K562 (cell line): ENCODE data around the gene HPCAL1. TPM values are rescaled to one million over a fixed set of nuclear protein-coding genes. Genes with fewer than 3 reads are reported as not detected.

Experiments used
- EP400 ChIP-seq: fragments of 450-650 bp; IDR thresholded peaks from 2 replicates; pipeline ENCODE4 v1.6.1; 2017; ENCODE audit warnings: antibody characterized with exemption, mild to moderate bottlenecking, moderate library complexity
- KDM1A ChIP-seq, 2 experiments: fragments of 450-650 bp; IDR thresholded peaks; 2 replicates each; pipeline ENCODE4 v1.6.1; 2016; ENCODE audit warnings: mild to moderate bottlenecking in 2 of 2
- MECOM ChIP-seq: fragments of 250-450 bp; sonication (Bioruptor Pico); IDR thresholded peaks from 2 replicates; pipeline ENCODE4 v1.8.0; 2022; ENCODE audit warnings: inconsistent platforms
- RFX5 ChIP-seq: IDR thresholded peaks from 2 replicates; pipeline ENCODE4 v1.6.1; 2011; ENCODE audit warnings: low read depth, mild to moderate bottlenecking, improper control_type of control experiment, low read length
- RHOXF2B ChIP-seq: fragments of 250-450 bp; sonication (Bioruptor Pico); conservative IDR thresholded peaks from 2 replicates; pipeline ENCODE4 v1.5.1; 2021
- SNAPC5 ChIP-seq: fragments of 250-450 bp; sonication (Bioruptor Pico); IDR thresholded peaks from 2 replicates; pipeline ENCODE4 v1.8.0; 2021; ENCODE audit warnings: moderate library complexity, mild to moderate bottlenecking, inconsistent platforms
- SRSF7 ChIP-seq: fragments of 200-400 bp; formaldehyde crosslinking; optimal IDR thresholded peaks from 2 replicates; pipeline ENCODE3; 2017; ENCODE audit warnings: mild to moderate bottlenecking, low read depth, low read length
- TAF15 ChIP-seq: fragments of 200-400 bp; formaldehyde crosslinking; IDR thresholded peaks from 2 replicates; pipeline ENCODE4 v1.6.1; 2017; ENCODE audit warnings: mild to moderate bottlenecking, low read depth, low read length, moderate library complexity
- ZFP36 ChIP-seq: fragments of 150-350 bp; IDR thresholded peaks from 2 replicates; pipeline ENCODE4 v1.6.1; 2018; ENCODE audit warnings: low read length, low read depth; ENCODE audit not compliant: partially characterized antibody
- polyA plus RNA-seq, 8 experiments: library from polyadenylated mRNA; depleted of rRNA in 4 of 8; stranded (reverse) in 5 of 8; unstranded in 3 of 8; fragments of >200 nt; fragmentation: Nextera tagmentation in 2 of 8; fragmentation: Illumina TruSeq in 1 of 8; extraction: Ambion mirVana in 2 of 8; extraction: Trizol in 1 of 8; gene quantifications; 2 replicates each; pipeline versions ENCODE4 v1.2.1 to v1.2.3, GENCODE V29; 2011 to 2014; ENCODE audit warnings: inconsistent platforms in 1 of 8, missing spikeins in 1 of 8
- total RNA-seq, 7 experiments: library from RNA; depleted of rRNA in 6 of 7; stranded (reverse); fragments of >200 nt in 6 of 7; fragmentation: Illumina TruSeq in 2 of 7; extraction: Trizol in 2 of 7; gene quantifications; 2 replicates each; pipeline versions ENCODE4 v1.2.1 to v1.2.3, GENCODE V29; 2011 to 2021; ENCODE audit warnings: low replicate concordance in 1 of 7
- TF ChIP-seq, protein P1 (sequence below), 2 experiments: fragments of 450-650 bp in 1 of 2; sonication (generic) in 1 of 2; formaldehyde crosslinking in 1 of 2; IDR thresholded peaks; 2 replicates each; pipeline versions ENCODE4 v1.7.1 to v1.9.0; 2016 to 2022; ENCODE audit warnings: inconsistent platforms in 1 of 2, mild to moderate bottlenecking in 1 of 2, missing genetic modification reagents in 1 of 2
- TF ChIP-seq, protein P2 (sequence below): fragments of 450-650 bp; formaldehyde crosslinking; IDR thresholded peaks from 2 replicates; pipeline ENCODE4 v1.4.0; 2022; ENCODE audit warnings: mild to moderate bottlenecking, moderate library complexity

Gene HPCAL1
- total and polyA plus RNA-seq, 9 of the 15 experiments (the other 6 are each of a cell fraction or from before 2014, with no cell fraction given) = 2.7 to 65.5 (median 23.9) TPM

DNA sequence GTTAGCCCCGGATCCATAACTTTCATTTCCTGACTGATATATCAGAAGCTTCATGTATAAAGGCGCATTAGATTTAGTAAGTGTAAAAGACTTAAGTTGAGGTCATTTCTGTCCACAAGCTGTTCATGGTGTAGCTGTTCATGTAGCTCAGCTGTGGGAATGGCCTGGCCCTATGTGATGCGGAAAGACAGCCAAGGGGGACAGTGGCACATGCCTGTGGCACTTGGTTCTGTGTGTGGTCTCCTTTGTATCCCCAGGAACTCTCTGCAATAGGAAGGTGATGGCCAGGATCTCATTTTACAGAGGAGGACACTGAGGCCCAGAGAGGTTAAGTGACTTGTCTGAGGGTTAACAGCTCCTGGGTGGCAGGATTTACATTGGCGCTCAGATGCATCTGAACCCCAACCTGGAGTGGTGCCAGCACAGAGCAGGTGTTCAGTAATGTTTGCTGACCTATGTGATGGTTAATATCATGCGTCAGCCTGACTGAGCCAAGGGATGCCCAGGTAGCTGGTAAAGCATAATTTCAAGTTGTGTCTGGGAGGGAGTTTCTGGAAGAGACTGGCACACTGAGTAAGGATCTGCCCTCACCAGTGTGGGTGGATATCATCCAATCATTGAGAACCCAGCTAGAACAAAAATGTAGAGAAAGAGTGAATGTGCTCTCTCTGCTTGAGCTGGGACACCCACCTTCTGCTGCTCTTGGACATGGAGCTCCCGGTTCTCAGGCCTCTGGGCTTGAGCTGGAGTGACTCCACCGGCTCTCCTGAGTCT, 25.4 kb downstream of the HPCAL1 start (continued):
- TF ChIP-seq RFX5 = no peak
- TF ChIP-seq, protein P1, sequence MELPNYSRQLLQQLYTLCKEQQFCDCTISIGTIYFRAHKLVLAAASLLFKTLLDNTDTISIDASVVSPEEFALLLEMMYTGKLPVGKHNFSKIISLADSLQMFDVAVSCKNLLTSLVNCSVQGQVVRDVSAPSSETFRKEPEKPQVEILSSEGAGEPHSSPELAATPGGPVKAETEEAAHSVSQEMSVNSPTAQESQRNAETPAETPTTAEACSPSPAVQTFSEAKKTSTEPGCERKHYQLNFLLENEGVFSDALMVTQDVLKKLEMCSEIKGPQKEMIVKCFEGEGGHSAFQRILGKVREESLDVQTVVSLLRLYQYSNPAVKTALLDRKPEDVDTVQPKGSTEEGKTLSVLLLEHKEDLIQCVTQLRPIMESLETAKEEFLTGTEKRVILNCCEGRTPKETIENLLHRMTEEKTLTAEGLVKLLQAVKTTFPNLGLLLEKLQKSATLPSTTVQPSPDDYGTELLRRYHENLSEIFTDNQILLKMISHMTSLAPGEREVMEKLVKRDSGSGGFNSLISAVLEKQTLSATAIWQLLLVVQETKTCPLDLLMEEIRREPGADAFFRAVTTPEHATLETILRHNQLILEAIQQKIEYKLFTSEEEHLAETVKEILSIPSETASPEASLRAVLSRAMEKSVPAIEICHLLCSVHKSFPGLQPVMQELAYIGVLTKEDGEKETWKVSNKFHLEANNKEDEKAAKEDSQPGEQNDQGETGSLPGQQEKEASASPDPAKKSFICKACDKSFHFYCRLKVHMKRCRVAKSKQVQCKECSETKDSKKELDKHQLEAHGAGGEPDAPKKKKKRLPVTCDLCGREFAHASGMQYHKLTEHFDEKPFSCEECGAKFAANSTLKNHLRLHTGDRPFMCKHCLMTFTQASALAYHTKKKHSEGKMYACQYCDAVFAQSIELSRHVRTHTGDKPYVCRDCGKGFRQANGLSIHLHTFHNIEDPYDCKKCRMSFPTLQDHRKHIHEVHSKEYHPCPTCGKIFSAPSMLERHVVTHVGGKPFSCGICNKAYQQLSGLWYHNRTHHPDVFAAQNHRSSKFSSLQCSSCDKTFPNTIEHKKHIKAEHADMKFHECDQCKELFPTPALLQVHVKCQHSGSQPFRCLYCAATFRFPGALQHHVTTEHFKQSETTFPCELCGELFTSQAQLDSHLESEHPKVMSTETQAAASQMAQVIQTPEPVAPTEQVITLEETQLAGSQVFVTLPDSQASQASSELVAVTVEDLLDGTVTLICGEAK (IDR thresholded peaks at IDR 0.05) = no peak
- TF ChIP-seq, protein P1 (CRISPR knock-in tag; IDR thresholded peaks at IDR 0.05) = no peak
- TF ChIP-seq RHOXF2B (CRISPR knock-in tag) = no peak
- no peak for TF ChIP-seq EP400
- no peak for TF ChIP-seq SNAPC5 (CRISPR knock-in tag)
- TF ChIP-seq KDM1A (IDR thresholded peaks at IDR 0.05) = peak; percentile 61 to 68
- TF ChIP-seq SRSF7 = no peak
- no peak for TF ChIP-seq TAF15
- peak; percentile 78 for TF ChIP-seq ZFP36
- TF ChIP-seq, protein P2, sequence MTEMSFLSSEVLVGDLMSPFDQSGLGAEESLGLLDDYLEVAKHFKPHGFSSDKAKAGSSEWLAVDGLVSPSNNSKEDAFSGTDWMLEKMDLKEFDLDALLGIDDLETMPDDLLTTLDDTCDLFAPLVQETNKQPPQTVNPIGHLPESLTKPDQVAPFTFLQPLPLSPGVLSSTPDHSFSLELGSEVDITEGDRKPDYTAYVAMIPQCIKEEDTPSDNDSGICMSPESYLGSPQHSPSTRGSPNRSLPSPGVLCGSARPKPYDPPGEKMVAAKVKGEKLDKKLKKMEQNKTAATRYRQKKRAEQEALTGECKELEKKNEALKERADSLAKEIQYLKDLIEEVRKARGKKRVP (CRISPR knock-in tag) = no peak
- TF ChIP-seq MECOM = no peak
